GM12878 (cell line): ENCODE results near the gene PTPRN2. TPM values are rescaled to one million over a fixed set of nuclear protein-coding genes. Genes with fewer than 3 reads are reported as not detected.

Experiments used
- ATAC-seq: fragments of 200-7000 bp; cut with Tn5 transposase; 3 replicates; pipeline ENCODE4 v1.9.1; 2020; ENCODE audit warnings: mild to moderate bottlenecking, moderate library complexity
- BruUV-seq: library from RNA; stranded (reverse); fragments of 400-500 nt; replicated peaks from 2 replicates; lab custom pipeline; 2021; lab: Mats Ljungman, UMichigan
- CTCF ChIA-PET: fragments of 300-600 bp; sonication (Branson Sonifier 250); formaldehyde crosslinking; extraction: SDS; loops from one replicate; lab custom pipeline; 2021; ENCODE audit warnings: inconsistent platforms; lab: Yijun Ruan, JAX
- POLR2A ChIA-PET: fragments of 350-600 bp; formaldehyde crosslinking; extraction: SDS; loops from one replicate; lab custom pipeline; 2021; ENCODE audit warnings: inconsistent platforms; lab: Charles Lee
- RAD21 ChIA-PET: fragments of 300-600 bp; sonication (Branson Sonifier 250); formaldehyde crosslinking; loops from one replicate; lab custom pipeline; 2023; ENCODE audit warnings: antibody characterized with exemption; ENCODE audit not compliant: unreplicated experiment; lab: Charles Lee
- SMC1A ChIA-PET: fragments of 300-600 bp; sonication (Branson Sonifier 250); formaldehyde crosslinking; loops from one replicate; lab custom pipeline; 2023; ENCODE audit not compliant: unreplicated experiment, uncharacterized antibody; lab: Charles Lee
- DNase-seq: peaks from one replicate; pipeline ENCODE4 v3.0.0-alpha.2; 2011; ENCODE audit warnings: low read depth, low spot score
- FAIRE-seq: peaks from 3 replicates; lab custom pipeline; 2011; peaks lifted over from hg19 to GRCh38; lab: Jason Lieb, UNC
- H2AFZ ChIP-seq: 2 replicates; pipeline ENCODE4 v1.6.0; 2011; ENCODE audit warnings: low read depth, low read length, control low read depth; ENCODE audit not compliant: control insufficient read depth
- H3K27ac ChIP-seq: 2 replicates; pipeline ENCODE4 v1.5.1; 2011; ENCODE audit warnings: control low read depth; ENCODE audit not compliant: control insufficient read depth, insufficient read depth
- H3K27me3 ChIP-seq, 2 experiments: replicated peaks in 1 of 2; 2 replicates each; pipeline versions ENCODE4 v1.6.0 to v1.6.1; 2011; ENCODE audit warnings: low read length in 1 of 2; ENCODE audit not compliant: control insufficient read depth in 2 of 2, insufficient read depth in 2 of 2
- H3K36me3 ChIP-seq, 2 experiments: 2 replicates each; pipeline ENCODE4 v1.5.1; 2011; ENCODE audit warnings: low read length in 1 of 2; ENCODE audit not compliant: control insufficient read depth in 2 of 2, insufficient read depth in 2 of 2
- H3K4me1 ChIP-seq: 2 replicates; pipeline ENCODE4 v1.6.1; 2011; ENCODE audit warnings: mild to moderate bottlenecking, low read length, moderate library complexity, mixed read lengths; ENCODE audit not compliant: control insufficient read depth, insufficient read depth
- H3K4me2 ChIP-seq: 2 replicates; pipeline ENCODE4 v1.6.0; 2011; ENCODE audit warnings: control low read depth; ENCODE audit not compliant: control insufficient read depth, insufficient read depth
- H3K4me3 ChIP-seq: fragments of 200-600 bp; sonication (generic); 2 replicates; pipeline ENCODE4 v1.5.1; 2016
- H3K79me2 ChIP-seq: 2 replicates; pipeline ENCODE4 v1.6.0; 2011; ENCODE audit warnings: low read length; ENCODE audit not compliant: control insufficient read depth, insufficient read depth
- H3K9ac ChIP-seq: 2 replicates; pipeline ENCODE4 v1.8.0; 2011; ENCODE audit warnings: low read length, control low read depth, mixed read lengths; ENCODE audit not compliant: control insufficient read depth, insufficient read depth
- H3K9me3 ChIP-seq: replicated peaks from 3 replicates; pipeline ENCODE4 v1.5.1; 2011; ENCODE audit warnings: mild to moderate bottlenecking, low read length; ENCODE audit not compliant: control insufficient read depth, insufficient read depth
- H4K20me1 ChIP-seq: 2 replicates; pipeline ENCODE4 v1.6.0; 2011; ENCODE audit not compliant: control insufficient read depth, insufficient read depth
- BRCA1 ChIP-seq: IDR thresholded peaks from 2 replicates; pipeline ENCODE4 v1.6.1; 2011; ENCODE audit warnings: low read depth, low read length, improper control_type of control experiment
- CBFB ChIP-seq: IDR thresholded peaks from 2 replicates; pipeline ENCODE4 v1.6.1; 2016; ENCODE audit warnings: antibody characterized with exemption, low read depth
- FOXM1 ChIP-seq: IDR thresholded peaks from 2 replicates; pipeline ENCODE4 v1.6.1; 2012; ENCODE audit warnings: low read depth, mild to moderate bottlenecking, inconsistent platforms, low read length, moderate library complexity
- HCFC1 ChIP-seq: fragments of 150-350 bp; IDR thresholded peaks from 2 replicates; pipeline ENCODE4 v1.6.1; 2014; ENCODE audit warnings: low read length
- IRF4 ChIP-seq: IDR thresholded peaks from 2 replicates; pipeline ENCODE4 v1.6.1; 2011; ENCODE audit warnings: low read depth, low read length
- JUNB ChIP-seq: IDR thresholded peaks from 2 replicates; pipeline ENCODE4 v1.6.1; 2016; ENCODE audit warnings: antibody characterized with exemption, mild to moderate bottlenecking
- MEF2B ChIP-seq: fragments of 450-650 bp; IDR thresholded peaks from 2 replicates; pipeline ENCODE4 v1.6.1; 2018; ENCODE audit warnings: mild to moderate bottlenecking, moderate library complexity; ENCODE audit not compliant: partially characterized antibody, poor library complexity, severe bottlenecking
- POLR2AphosphoS2 ChIP-seq: IDR thresholded peaks from 2 replicates; pipeline ENCODE4 v1.6.1; 2011; ENCODE audit warnings: low read depth, mild to moderate bottlenecking, low read length, improper control_type of control experiment, moderate library complexity
- SIX5 ChIP-seq: IDR thresholded peaks from 2 replicates; pipeline ENCODE4 v1.6.1; 2011; ENCODE audit warnings: mild to moderate bottlenecking, low read depth, low read length, moderate library complexity; ENCODE audit not compliant: severe bottlenecking
- SPI1 ChIP-seq: IDR thresholded peaks from 2 replicates; pipeline ENCODE4 v1.6.1; 2011; ENCODE audit warnings: low read depth, mild to moderate bottlenecking, low read length, moderate library complexity, borderline replicate concordance; ENCODE audit not compliant: insufficient read depth
- SREBF1 ChIP-seq: IDR thresholded peaks from 2 replicates; pipeline ENCODE4 v1.6.1; 2012; ENCODE audit warnings: mild to moderate bottlenecking, low read length
- STAT3 ChIP-seq: IDR thresholded peaks from 2 replicates; pipeline ENCODE4 v1.6.1; 2011; ENCODE audit warnings: low read depth, low read length, improper control_type of control experiment
- TCF12 ChIP-seq: IDR thresholded peaks from 2 replicates; pipeline ENCODE4 v1.6.1; 2011; ENCODE audit warnings: low read depth, mild to moderate bottlenecking, low read length
- YBX1 ChIP-seq: fragments of 450-650 bp; IDR thresholded peaks from 2 replicates; pipeline ENCODE4 v1.6.1; 2016; ENCODE audit warnings: antibody characterized with exemption
- YY1 ChIP-seq: IDR thresholded peaks from 2 replicates; pipeline ENCODE4 v1.6.1; 2011; ENCODE audit warnings: low read depth, mild to moderate bottlenecking, low read length
- WGBS: methylation state at CpG from one replicate; pipeline ENCODE4 v1.1.6; 2016; ENCODE audit warnings: low lambda C conversion rate; ENCODE audit not compliant: insufficient replicate concordance, insufficient coverage; ENCODE audit errors: missing lambda C conversion rate; 5-methylcytosine and 5-hydroxymethylcytosine counted together
- in situ Hi-C: fragments of 300-500 bp; cut with MboI; formaldehyde crosslinking; loops from 9 replicates; pipeline ENCODE4 v1.14.3; 2018; ENCODE audit warnings: mixed read lengths
- intact Hi-C: fragments of 100-400 bp; cut with micrococcal nuclease; formaldehyde crosslinking; loops from one replicate; pipeline ENCODE4 v1.14.2; 2022; ENCODE audit not compliant: unreplicated experiment
- polyA plus RNA-seq, 11 experiments: library from polyadenylated mRNA; depleted of rRNA in 4 of 11; unstranded in 6 of 11; stranded (reverse) in 5 of 11; fragments of >200 nt; fragmentation: Nextera tagmentation in 4 of 11; fragmentation: Illumina TruSeq in 1 of 11; extraction: Ambion mirVana in 4 of 11; extraction: Trizol in 1 of 11; gene quantifications; 1 replicate in 1 of 11; 2 replicates in 10 of 11; pipeline versions ENCODE4 v1.2.1 to v1.2.3, GENCODE V29; 2011 to 2016; ENCODE audit warnings: inconsistent platforms in 2 of 11, missing spikeins in 2 of 11, low read depth in 1 of 11
- total RNA-seq, 4 experiments: library from RNA; depleted of rRNA in 3 of 4; stranded (reverse); fragments of >200 nt in 3 of 4; fragmentation: Illumina TruSeq in 1 of 4; extraction: Trizol in 1 of 4; gene quantifications; 2 replicates each; pipeline versions ENCODE4 v1.2.1 to v1.2.3, GENCODE V29; 2013 to 2021
- TF ChIP-seq, protein P1 (sequence below), 3 experiments: IDR thresholded peaks in 2 of 3; conservative IDR thresholded peaks in 1 of 3; 2 replicates each; pipeline ENCODE4 v1.5.1; 2011; ENCODE audit warnings: low read depth in 3 of 3, low read length in 3 of 3, mild to moderate bottlenecking in 3 of 3, control low read depth in 2 of 3, moderate library complexity in 2 of 3, inconsistent platforms in 1 of 3, mixed read lengths in 1 of 3; ENCODE audit not compliant: control insufficient read depth in 2 of 3, insufficient read depth in 1 of 3; ENCODE audit errors: extremely low read depth in 1 of 3
- TF ChIP-seq, protein P2 (sequence below): fragments of 450-650 bp; IDR thresholded peaks from 2 replicates; pipeline ENCODE4 v1.6.1; 2018; ENCODE audit warnings: mild to moderate bottlenecking, low read depth, moderate library complexity; ENCODE audit not compliant: partially characterized antibody
- TF ChIP-seq, protein P3 (sequence below): IDR thresholded peaks from 2 replicates; pipeline ENCODE4 v1.6.1; 2011; ENCODE audit warnings: low read depth, low read length, improper control_type of control experiment, borderline replicate concordance

Gene PTPRN2
- total and polyA plus RNA-seq, 10 of the 15 experiments (the other 5 are each of a cell fraction or from before 2014, with no cell fraction given) = 5.4 TPM; not detected in 9

DNA sequence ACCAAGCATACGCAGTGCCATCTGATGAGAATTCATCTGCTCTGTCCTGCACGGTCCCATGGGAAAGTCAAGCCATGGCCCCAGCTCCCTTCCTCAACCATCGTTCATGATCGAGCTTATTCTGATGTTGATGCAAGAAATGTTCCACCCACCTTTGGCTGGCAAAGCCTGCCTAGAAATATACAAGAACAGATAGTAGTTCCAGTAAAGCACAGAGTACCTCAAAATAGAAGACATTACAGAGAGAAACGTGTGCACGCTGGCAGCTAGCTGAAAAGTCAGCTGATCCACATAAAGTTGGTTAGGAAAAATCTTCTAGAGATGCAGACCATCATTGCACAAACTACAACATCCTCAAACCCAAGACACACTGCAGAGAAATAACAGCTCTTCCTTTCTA is 127.0 kb downstream of the PTPRN2 start:
- H3K27ac ChIP-seq = no peak overlapping the region
- FAIRE-seq = no peak

DNA sequence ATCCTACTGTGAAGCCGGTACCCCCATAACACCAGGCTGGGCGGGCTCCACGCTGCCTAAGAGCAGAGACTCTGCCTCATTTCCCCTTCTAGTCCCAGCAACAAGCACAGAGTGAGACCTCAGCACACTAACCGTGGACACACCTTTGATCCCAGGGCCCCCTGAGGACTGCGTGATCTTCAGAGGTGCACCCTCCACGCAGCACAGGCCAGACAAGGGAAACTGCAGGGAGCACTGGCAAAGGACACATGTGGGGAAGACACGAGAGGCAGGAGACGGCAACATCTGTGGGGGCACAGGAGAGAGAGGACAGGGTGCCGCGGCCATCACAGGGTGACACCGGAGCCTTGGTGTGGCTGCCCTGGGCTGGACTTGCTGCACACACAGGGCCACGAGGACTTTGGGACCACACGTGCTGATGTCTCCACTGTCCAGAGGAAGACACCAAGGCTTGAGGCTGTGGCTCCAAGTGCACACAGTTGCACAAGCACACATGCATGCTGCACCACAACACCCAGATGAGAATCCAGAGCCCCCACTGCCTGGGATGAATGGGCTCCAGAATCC is 128.8 kb downstream of the PTPRN2 start:
- no peak overlapping the region for H2AFZ ChIP-seq
- H3K9ac ChIP-seq = no peak overlapping the region
- no peaks in the 10 kb centered on the region for H3K79me2 ChIP-seq
- in situ Hi-C loops = no loop called here
- ChIA-PET SMC1A (no interaction called here), POLR2A (no interaction called here), RAD21 (no interaction called here), CTCF (no interaction called here)
- ATAC-seq (no peak), FAIRE-seq (no peak), DNase-seq (no peak)
- no peaks in the 10 kb centered on the region for H3K4me1 ChIP-seq
- H3K27ac ChIP-seq = no peak overlapping the region
- intact Hi-C loops = no loop called here
- 31% methylated on average over 12 of the region's 13 CpGs for WGBS
- no peaks in the 10 kb centered on the region for H3K36me3 ChIP-seq
- H4K20me1 ChIP-seq = no peaks in the 10 kb centered on the region
- H3K4me2 ChIP-seq = no peak overlapping the region
- no peak overlapping the region for H3K4me3 ChIP-seq
- no peaks in the 10 kb centered on the region; the same call in 2 of the 3 replicates for H3K9me3 ChIP-seq
- BruUV-seq = no TSS peak
- H3K27me3 ChIP-seq = no peaks in the 10 kb centered on the region
- TF ChIP-seq, protein P1, sequence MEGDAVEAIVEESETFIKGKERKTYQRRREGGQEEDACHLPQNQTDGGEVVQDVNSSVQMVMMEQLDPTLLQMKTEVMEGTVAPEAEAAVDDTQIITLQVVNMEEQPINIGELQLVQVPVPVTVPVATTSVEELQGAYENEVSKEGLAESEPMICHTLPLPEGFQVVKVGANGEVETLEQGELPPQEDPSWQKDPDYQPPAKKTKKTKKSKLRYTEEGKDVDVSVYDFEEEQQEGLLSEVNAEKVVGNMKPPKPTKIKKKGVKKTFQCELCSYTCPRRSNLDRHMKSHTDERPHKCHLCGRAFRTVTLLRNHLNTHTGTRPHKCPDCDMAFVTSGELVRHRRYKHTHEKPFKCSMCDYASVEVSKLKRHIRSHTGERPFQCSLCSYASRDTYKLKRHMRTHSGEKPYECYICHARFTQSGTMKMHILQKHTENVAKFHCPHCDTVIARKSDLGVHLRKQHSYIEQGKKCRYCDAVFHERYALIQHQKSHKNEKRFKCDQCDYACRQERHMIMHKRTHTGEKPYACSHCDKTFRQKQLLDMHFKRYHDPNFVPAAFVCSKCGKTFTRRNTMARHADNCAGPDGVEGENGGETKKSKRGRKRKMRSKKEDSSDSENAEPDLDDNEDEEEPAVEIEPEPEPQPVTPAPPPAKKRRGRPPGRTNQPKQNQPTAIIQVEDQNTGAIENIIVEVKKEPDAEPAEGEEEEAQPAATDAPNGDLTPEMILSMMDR (IDR thresholded peaks at IDR 0.05 in 2 of 3, conservative IDR thresholded peaks at IDR 0.05 in 1 of 3; ENCODE audit: control insufficient read depth in 2 of 3, extremely low read depth in 1 of 3, insufficient read depth in 1 of 3, low read depth in 3 of 3, low read length in 3 of 3) = no peak
- TF ChIP-seq SPI1 = no peak
- no peak for TF ChIP-seq FOXM1
- TF ChIP-seq STAT3 = no peak
- TF ChIP-seq, protein P2, sequence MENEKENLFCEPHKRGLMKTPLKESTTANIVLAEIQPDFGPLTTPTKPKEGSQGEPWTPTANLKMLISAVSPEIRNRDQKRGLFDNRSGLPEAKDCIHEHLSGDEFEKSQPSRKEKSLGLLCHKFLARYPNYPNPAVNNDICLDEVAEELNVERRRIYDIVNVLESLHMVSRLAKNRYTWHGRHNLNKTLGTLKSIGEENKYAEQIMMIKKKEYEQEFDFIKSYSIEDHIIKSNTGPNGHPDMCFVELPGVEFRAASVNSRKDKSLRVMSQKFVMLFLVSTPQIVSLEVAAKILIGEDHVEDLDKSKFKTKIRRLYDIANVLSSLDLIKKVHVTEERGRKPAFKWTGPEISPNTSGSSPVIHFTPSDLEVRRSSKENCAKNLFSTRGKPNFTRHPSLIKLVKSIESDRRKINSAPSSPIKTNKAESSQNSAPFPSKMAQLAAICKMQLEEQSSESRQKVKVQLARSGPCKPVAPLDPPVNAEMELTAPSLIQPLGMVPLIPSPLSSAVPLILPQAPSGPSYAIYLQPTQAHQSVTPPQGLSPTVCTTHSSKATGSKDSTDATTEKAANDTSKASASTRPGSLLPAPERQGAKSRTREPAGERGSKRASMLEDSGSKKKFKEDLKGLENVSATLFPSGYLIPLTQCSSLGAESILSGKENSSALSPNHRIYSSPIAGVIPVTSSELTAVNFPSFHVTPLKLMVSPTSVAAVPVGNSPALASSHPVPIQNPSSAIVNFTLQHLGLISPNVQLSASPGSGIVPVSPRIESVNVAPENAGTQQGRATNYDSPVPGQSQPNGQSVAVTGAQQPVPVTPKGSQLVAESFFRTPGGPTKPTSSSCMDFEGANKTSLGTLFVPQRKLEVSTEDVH = no peak

More for the DNA sequence above, 127.0 kb downstream of the PTPRN2 start:
- TF ChIP-seq BRCA1 (no peak), YY1 (no peak), TCF12 (no peak), CBFB (no peak), POLR2AphosphoS2 (no peak), IRF4 (no peak), JUNB (no peak), MEF2B (no peak), SREBF1 (no peak), SIX5 (no peak), YBX1 (no peak), HCFC1 (no peak)
- TF ChIP-seq, protein P3, sequence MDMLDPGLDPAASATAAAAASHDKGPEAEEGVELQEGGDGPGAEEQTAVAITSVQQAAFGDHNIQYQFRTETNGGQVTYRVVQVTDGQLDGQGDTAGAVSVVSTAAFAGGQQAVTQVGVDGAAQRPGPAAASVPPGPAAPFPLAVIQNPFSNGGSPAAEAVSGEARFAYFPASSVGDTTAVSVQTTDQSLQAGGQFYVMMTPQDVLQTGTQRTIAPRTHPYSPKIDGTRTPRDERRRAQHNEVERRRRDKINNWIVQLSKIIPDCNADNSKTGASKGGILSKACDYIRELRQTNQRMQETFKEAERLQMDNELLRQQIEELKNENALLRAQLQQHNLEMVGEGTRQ = no peak
- 83% methylated on average over 6 of the region's 6 CpGs for WGBS
- Histone ChIP-seq H3K36me3 (no peaks in the 10 kb centered on the region), H4K20me1 (no peaks in the 10 kb centered on the region), H3K9ac (no peak overlapping the region), H3K4me3 (no peak overlapping the region), H2AFZ (no peak overlapping the region), H3K27me3 (no peaks in the 10 kb centered on the region), H3K9me3 (no peaks in the 10 kb centered on the region; the same call in 2 of the 3 replicates), H3K4me1 (no peaks in the 10 kb centered on the region), H3K4me2 (no peak overlapping the region), H3K79me2 (no peaks in the 10 kb centered on the region)
- ChIA-PET RAD21 (no interaction called here), CTCF (no interaction called here), SMC1A (no interaction called here), POLR2A (no interaction called here)
- no TSS peak for BruUV-seq
- DNase-seq = no peak
- intact Hi-C loops = no loop called here
- in situ Hi-C loops = no loop called here
- no peak for ATAC-seq
